ENCODE results near the gene FAM177A1.
"Not testable (repeated sequence)": the region's sequence is repeated elsewhere in the genome, so short reads cannot be mapped to it uniquely, and the experiment has no call there.

The FAM177A1 gene

GRCh38 chr14:35051796-35052195 lies 5.7 kb downstream of the FAM177A1 start:
- no peak for DNase-seq
- Histone ChIP-seq H3K9ac (ENCODE audit: low read depth, low read length) (no peak overlapping the region), H3K4me1 (ENCODE audit: insufficient read depth, low read length) (peaks cover 13% of the 10 kb centered on the region), H3K27ac (ENCODE audit: low read length) (no peak overlapping the region), H3K9me3 (ENCODE audit: insufficient read depth, low read length, severe bottlenecking) (no peaks in the 10 kb centered on the region), H3K4me2 (ENCODE audit: insufficient read depth, low read length) (no peak overlapping the region), H4K20me1 (ENCODE audit: insufficient read depth, low read length) (no peaks in the 10 kb centered on the region), H3K36me3 (ENCODE audit: insufficient read depth, low read length) (no peaks in the 10 kb centered on the region; the same call in 1 of the 2 replicates), H2AFZ (ENCODE audit: low read depth, low read length) (no peak overlapping the region), H3K27me3 (ENCODE audit: insufficient read depth, low read length, poor library complexity) (no peaks in the 10 kb centered on the region), H3K4me3 (ENCODE audit: low read depth in 1 of 2, low read length in 2 of 2) (no peak overlapping the region), H3K79me2 (ENCODE audit: insufficient read depth, low read length) (peaks cover 4% of the 10 kb centered on the region)
- TF ChIP-seq EZH2 (IDR thresholded peaks at IDR 0.05; ENCODE audit: borderline replicate concordance, low read depth, low read length, severe bottlenecking) (no peak), CTCF (IDR thresholded peaks at IDR 0.05; ENCODE audit: borderline replicate concordance, extremely low read depth, low read length, poor library complexity, severe bottlenecking) (no peak)
- ATAC-seq (ENCODE audit: insufficient read depth, low read depth) = no peak

- TF ChIP-seq CTCF (IDR thresholded peaks at IDR 0.05; ENCODE audit: borderline replicate concordance, extremely low read depth, low read length, poor library complexity, severe bottlenecking) (no peak), EZH2 (IDR thresholded peaks at IDR 0.05; ENCODE audit: borderline replicate concordance, low read depth, low read length, severe bottlenecking) (no peak)
- peaks cover 5% of the 10 kb centered on the region for H3K4me1 ChIP-seq (ENCODE audit: insufficient read depth, low read length)
- DNase-seq (no peak), ATAC-seq (ENCODE audit: insufficient read depth, low read depth) (no peak)
- no peaks in the 10 kb centered on the region for H4K20me1 ChIP-seq (ENCODE audit: insufficient read depth, low read length)
- no peak overlapping the region for H3K27ac ChIP-seq (ENCODE audit: low read length)
- no peaks in the 10 kb centered on the region for H3K79me2 ChIP-seq (ENCODE audit: insufficient read depth, low read length)
- no peaks in the 10 kb centered on the region for H3K36me3 ChIP-seq (ENCODE audit: insufficient read depth, low read length)
- no peak overlapping the region for H3K9ac ChIP-seq (ENCODE audit: low read depth, low read length)
- no peaks in the 10 kb centered on the region for H3K27me3 ChIP-seq (ENCODE audit: insufficient read depth, low read length, poor library complexity)
- H3K9me3 ChIP-seq (ENCODE audit: insufficient read depth, low read length, severe bottlenecking) = no peaks in the 10 kb centered on the region
- H3K4me3 ChIP-seq (ENCODE audit: low read depth in 1 of 2, low read length in 2 of 2) = no peak overlapping the region
- H3K4me2 ChIP-seq (ENCODE audit: insufficient read depth, low read length) = no peak overlapping the region
- H2AFZ ChIP-seq (ENCODE audit: low read depth, low read length) = no peak overlapping the region
Measured at GRCh38 chr14:35052637-35053036, 6.6 kb downstream of the FAM177A1 start.

GRCh38 chr14:35061113-35061791 lies 15.2 kb downstream of the FAM177A1 start:
- H3K4me1 ChIP-seq (ENCODE audit: insufficient read depth, low read length); H3K9me3 ChIP-seq (ENCODE audit: insufficient read depth, low read length, severe bottlenecking); H3K4me2 ChIP-seq (ENCODE audit: insufficient read depth, low read length); H3K79me2 ChIP-seq (ENCODE audit: insufficient read depth, low read length); DNase-seq; ATAC-seq (ENCODE audit: insufficient read depth, low read depth); H3K27ac ChIP-seq (ENCODE audit: low read length); H4K20me1 ChIP-seq (ENCODE audit: insufficient read depth, low read length); H3K27me3 ChIP-seq (ENCODE audit: insufficient read depth, low read length, poor library complexity); H3K9ac ChIP-seq (ENCODE audit: low read depth, low read length); H2AFZ ChIP-seq (ENCODE audit: low read depth, low read length); H3K4me3 ChIP-seq (ENCODE audit: low read depth in 1 of 2, low read length in 2 of 2): not testable (repeated sequence)
- H3K36me3 ChIP-seq (ENCODE audit: insufficient read depth, low read length) = peaks cover 15% of the 10 kb centered on the region; the same call in 1 of the 2 replicates

GRCh38 chr14:35065731-35066130 lies 19.7 kb downstream of the FAM177A1 start:
- not testable (repeated sequence) for H3K79me2 ChIP-seq (ENCODE audit: insufficient read depth, low read length); H3K9me3 ChIP-seq (ENCODE audit: insufficient read depth, low read length, severe bottlenecking); H3K9ac ChIP-seq (ENCODE audit: low read depth, low read length); ATAC-seq (ENCODE audit: insufficient read depth, low read depth); H3K4me3 ChIP-seq (ENCODE audit: low read depth in 1 of 2, low read length in 2 of 2); DNase-seq; H3K27ac ChIP-seq (ENCODE audit: low read length); H4K20me1 ChIP-seq (ENCODE audit: insufficient read depth, low read length); H3K4me1 ChIP-seq (ENCODE audit: insufficient read depth, low read length); H3K4me2 ChIP-seq (ENCODE audit: insufficient read depth, low read length); H3K27me3 ChIP-seq (ENCODE audit: insufficient read depth, low read length, poor library complexity); H3K36me3 ChIP-seq (ENCODE audit: insufficient read depth, low read length); H2AFZ ChIP-seq (ENCODE audit: low read depth, low read length)

All from DND-41 (cell line).